A673 (cell line): ENCODE data around the gene MGAT2. TPM values are rescaled to one million over a fixed set of nuclear protein-coding genes. Genes with fewer than 3 reads are reported as not detected.
A peak's percentile ranks its signal among the peaks of the same experiment; 100 is the strongest.

Experiments
- BruUV-seq: library from RNA; stranded (reverse); fragments of 400-500 nt; replicated peaks from 2 replicates; lab custom pipeline; 2021; lab: Mats Ljungman, UMichigan
- CTCF ChIA-PET: fragments of 300-600 bp; sonication (Branson Sonifier 250); formaldehyde crosslinking; loops from one replicate; lab custom pipeline; 2022; ENCODE audit warnings: antibody characterized with exemption; lab: Charles Lee
- POLR2A ChIA-PET: fragments of 300-600 bp; sonication (Branson Sonifier 250); formaldehyde crosslinking; loops from one replicate; lab custom pipeline; 2022; ENCODE audit warnings: antibody characterized with exemption; ENCODE audit not compliant: low non-redundant PET; lab: Charles Lee
- DNase-seq: peaks from one replicate; pipeline ENCODE4 v3.0.0-alpha.2; 2015; ENCODE audit warnings: low spot score
- H3K27ac ChIP-seq: fragments of 200-600 bp; sonication (generic); 2 replicates; pipeline ENCODE4 v1.5.1; 2016; ENCODE audit warnings: mixed run types, low read depth, mild to moderate bottlenecking, mixed read lengths, antibody characterized with exemption, low read length; ENCODE audit not compliant: poor library complexity, severe bottlenecking
- H3K27me3 ChIP-seq: fragments of 200-600 bp; sonication (generic); replicated peaks from 2 replicates; pipeline ENCODE4 v1.6.1; 2017; ENCODE audit warnings: mixed run types, low read depth, mild to moderate bottlenecking, mixed read lengths, antibody characterized with exemption, low read length; ENCODE audit not compliant: insufficient read depth, poor library complexity
- H3K36me3 ChIP-seq: fragments of 200-600 bp; sonication (generic); 2 replicates; pipeline ENCODE4 v1.6.1; 2016; ENCODE audit warnings: mixed run types, mild to moderate bottlenecking, mixed read lengths, antibody characterized with exemption, low read length; ENCODE audit not compliant: insufficient read depth, poor library complexity, severe bottlenecking
- H3K4me1 ChIP-seq: fragments of 200-600 bp; sonication (generic); 2 replicates; pipeline ENCODE4 v1.6.1; 2017; ENCODE audit warnings: mixed run types, mild to moderate bottlenecking, mixed read lengths, antibody characterized with exemption, low read length; ENCODE audit not compliant: insufficient read depth, poor library complexity, severe bottlenecking
- H3K4me3 ChIP-seq: fragments of 200-600 bp; sonication (generic); 2 replicates; pipeline ENCODE4 v1.5.1; 2016; ENCODE audit warnings: low read depth, mixed run types, mild to moderate bottlenecking, mixed read lengths, low read length; ENCODE audit not compliant: poor library complexity, severe bottlenecking
- H3K9me3 ChIP-seq: fragments of 200-600 bp; sonication (generic); 2 replicates; pipeline ENCODE4 v1.6.1; 2016; ENCODE audit warnings: mixed run types, low read depth, mild to moderate bottlenecking, mixed read lengths, antibody characterized with exemption, low read length; ENCODE audit not compliant: poor library complexity, severe bottlenecking
- CTCF ChIP-seq: fragments of 300-800, 200-600 bp; sonication (generic); conservative IDR thresholded peaks from 2 replicates; pipeline ENCODE4 v1.5.1; 2017; ENCODE audit warnings: low read depth, mild to moderate bottlenecking, antibody characterized with exemption, low read length, moderate library complexity, mixed read lengths
- EZH2 ChIP-seq: fragments of 200-600 bp; sonication (generic); IDR thresholded peaks from 2 replicates; pipeline ENCODE4 v1.6.1; 2017; ENCODE audit warnings: borderline replicate concordance, low read depth, mild to moderate bottlenecking, mixed read lengths, antibody characterized with exemption, low read length; ENCODE audit not compliant: poor library complexity, severe bottlenecking
- intact Hi-C: fragments of 100-400 bp; cut with micrococcal nuclease; formaldehyde crosslinking; loops from one replicate; pipeline ENCODE4 v1.10.0; 2022; ENCODE audit not compliant: unreplicated experiment
- total RNA-seq: library from RNA; stranded (reverse); gene quantifications from 2 replicates; pipeline ENCODE4 v1.2.3, GENCODE V29; 2021

MGAT2 gene
- total RNA-seq, 1 experiment from 2014 or later, result 37.3 TPM

DNA sequence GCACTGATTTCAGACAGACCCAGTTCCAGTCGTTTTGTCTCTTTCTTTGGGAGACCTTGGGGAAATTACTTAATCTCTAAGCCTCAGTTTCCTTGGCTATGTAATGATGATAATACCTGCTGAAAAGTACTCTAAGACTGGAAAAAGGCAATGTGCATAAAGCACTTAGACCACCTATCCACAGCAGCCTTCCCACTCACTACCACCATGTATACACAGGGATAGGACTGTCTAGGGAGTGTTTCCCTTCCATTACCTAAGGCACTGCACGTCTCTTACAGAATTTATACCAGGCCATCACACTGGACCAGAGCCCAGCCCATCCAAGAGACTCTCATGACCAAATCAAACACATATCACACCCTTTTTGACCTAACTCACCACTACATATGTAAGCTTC lies 40.8 kb upstream of the MGAT2 start:
- TF ChIP-seq EZH2 (no peak), CTCF (no peak)
- no peaks in the 10 kb centered on the region for H3K27me3 ChIP-seq
- intact Hi-C loops, result no loop called here
- peaks cover 60% of the 10 kb centered on the region for H3K36me3 ChIP-seq
- POLR2A ChIA-PET, result no interaction called here
- peaks cover 21% of the 10 kb centered on the region for H3K4me1 ChIP-seq
- H3K4me3 ChIP-seq, result no peak overlapping the region
- H3K27ac ChIP-seq, result no peak overlapping the region
- DNase-seq, result no peak
- CTCF ChIA-PET, result no interaction called here
- no peaks in the 10 kb centered on the region for H3K9me3 ChIP-seq
- BruUV-seq, result no TSS peak

- TF ChIP-seq EZH2, result no peak
- TF ChIP-seq CTCF, result no peak
- ChIA-PET POLR2A (no interaction called here), CTCF (no interaction called here)
- no TSS peak for BruUV-seq
- peaks cover 21% of the 10 kb centered on the region for H3K4me1 ChIP-seq
- H3K27me3 ChIP-seq, result no peaks in the 10 kb centered on the region
- no peak for DNase-seq
- no peaks in the 10 kb centered on the region for H3K9me3 ChIP-seq
- H3K36me3 ChIP-seq, result peaks cover 52% of the 10 kb centered on the region
- no peak overlapping the region for H3K27ac ChIP-seq
- no peak overlapping the region for H3K4me3 ChIP-seq
- intact Hi-C loops, result no loop called here
Measured at GRCh38 chr14:49581209-49582112, 39.1 kb upstream of the MGAT2 start.

DNA sequence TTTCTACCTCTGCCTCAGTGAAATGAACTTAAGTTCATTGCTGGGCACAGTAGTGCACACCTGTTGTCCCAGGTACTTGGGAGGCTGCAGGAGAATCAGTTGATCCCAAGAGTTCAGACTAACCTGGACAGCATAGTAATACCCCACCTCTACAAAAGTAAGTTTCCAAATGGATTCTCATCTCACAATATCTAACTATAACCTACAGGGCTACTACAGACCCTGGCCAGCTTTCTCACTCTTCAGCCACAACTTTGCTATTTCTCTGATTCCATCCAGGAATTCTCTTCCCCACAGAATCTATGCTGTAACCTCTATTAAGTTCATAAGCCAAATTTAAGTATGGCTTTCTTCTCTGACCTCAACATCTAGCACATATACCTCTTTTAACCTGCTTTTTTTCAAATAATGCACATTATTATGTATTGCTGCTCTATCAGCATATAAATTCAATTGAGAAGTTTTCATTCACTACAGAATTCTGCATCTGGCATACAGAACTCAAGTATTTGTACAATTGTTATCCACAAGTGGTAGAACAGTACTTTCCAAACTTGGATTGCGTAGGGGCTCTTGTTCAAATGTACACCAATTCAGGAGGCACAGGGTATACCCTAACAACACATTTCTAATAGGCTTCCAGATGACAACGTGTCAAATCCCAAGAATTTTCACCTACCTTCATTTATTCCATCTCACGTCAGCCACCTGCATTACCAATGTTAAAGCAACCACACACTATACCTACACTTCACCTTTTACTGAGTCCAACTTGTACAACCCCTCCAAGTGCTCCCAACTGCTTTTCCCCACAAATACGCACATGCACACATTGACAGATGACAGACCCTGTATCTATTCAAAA lies 38.3 kb upstream of the MGAT2 start:
- TF ChIP-seq CTCF (no peak), EZH2 (no peak)
- Histone ChIP-seq H3K36me3 (peaks cover 43% of the 10 kb centered on the region), H3K4me1 (peaks cover 21% of the 10 kb centered on the region), H3K27ac (peak overlapping the region; percentile 4), H3K27me3 (no peaks in the 10 kb centered on the region), H3K4me3 (no peak overlapping the region), H3K9me3 (no peaks in the 10 kb centered on the region)
- POLR2A ChIA-PET, result no interaction called here
- no peak for DNase-seq
- intact Hi-C loops, result no loop called here
- no TSS peak for BruUV-seq
- CTCF ChIA-PET, result no interaction called here
